Ishikawa (cell line): Measurements from ENCODE around the gene ADGRE3.

Source experiments
- EP300 ChIP-seq: IDR thresholded peaks from 2 replicates; pipeline ENCODE4 v1.6.1; 2012; ENCODE audit warnings: borderline replicate concordance
- FOXM1 ChIP-seq: IDR thresholded peaks from 2 replicates; pipeline ENCODE4 v1.6.1; 2012; ENCODE audit warnings: low read depth, borderline replicate concordance
- MAX ChIP-seq: IDR thresholded peaks from 2 replicates; pipeline ENCODE4 v1.6.1; 2012
- YY1 ChIP-seq: IDR thresholded peaks from 2 replicates; pipeline ENCODE4 v1.6.1; 2012; ENCODE audit warnings: low read depth

DNA sequence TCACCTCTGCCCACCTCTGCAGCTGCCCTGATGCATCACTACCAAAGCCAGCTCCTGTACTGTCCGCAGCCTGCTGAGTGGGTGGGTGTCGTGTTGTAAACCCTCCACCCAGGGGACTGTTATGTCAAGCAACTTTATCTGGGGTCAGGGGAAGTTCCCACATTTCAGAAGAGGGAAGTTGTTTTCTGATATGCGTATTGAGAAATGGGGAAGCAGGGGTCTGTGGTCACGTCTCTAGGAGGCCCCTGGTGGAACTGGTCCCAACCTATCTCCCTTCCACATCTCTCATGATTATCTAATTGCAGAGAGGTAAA is 60.6 kb downstream of the ADGRE3 start:
- TF ChIP-seq MAX: no peak
- TF ChIP-seq FOXM1: no peak
- TF ChIP-seq YY1: no peak
- TF ChIP-seq EP300: no peak
